ENCODE data around the gene FAM227B.

DNA sequence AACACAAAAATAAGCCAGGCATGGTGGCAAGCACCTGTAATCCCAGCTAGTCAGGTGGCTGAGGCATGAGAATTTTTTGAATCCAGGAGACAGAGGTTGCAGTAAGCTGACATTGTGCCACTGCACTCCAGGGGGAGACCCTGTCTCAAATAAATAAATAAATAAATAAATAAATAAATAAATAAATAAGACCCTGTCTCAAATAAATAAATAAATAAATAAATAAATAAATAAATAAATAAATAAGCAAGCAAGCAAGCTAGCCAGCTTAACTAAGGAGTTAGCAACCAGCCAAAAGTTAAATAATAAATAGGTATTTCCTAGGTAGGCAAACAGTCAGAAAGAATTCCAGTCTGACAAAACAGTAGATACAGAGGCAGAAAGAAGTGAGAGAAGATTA lies 326.7 kb downstream of the FAM227B start:
- TF ChIP-seq, protein P1, sequence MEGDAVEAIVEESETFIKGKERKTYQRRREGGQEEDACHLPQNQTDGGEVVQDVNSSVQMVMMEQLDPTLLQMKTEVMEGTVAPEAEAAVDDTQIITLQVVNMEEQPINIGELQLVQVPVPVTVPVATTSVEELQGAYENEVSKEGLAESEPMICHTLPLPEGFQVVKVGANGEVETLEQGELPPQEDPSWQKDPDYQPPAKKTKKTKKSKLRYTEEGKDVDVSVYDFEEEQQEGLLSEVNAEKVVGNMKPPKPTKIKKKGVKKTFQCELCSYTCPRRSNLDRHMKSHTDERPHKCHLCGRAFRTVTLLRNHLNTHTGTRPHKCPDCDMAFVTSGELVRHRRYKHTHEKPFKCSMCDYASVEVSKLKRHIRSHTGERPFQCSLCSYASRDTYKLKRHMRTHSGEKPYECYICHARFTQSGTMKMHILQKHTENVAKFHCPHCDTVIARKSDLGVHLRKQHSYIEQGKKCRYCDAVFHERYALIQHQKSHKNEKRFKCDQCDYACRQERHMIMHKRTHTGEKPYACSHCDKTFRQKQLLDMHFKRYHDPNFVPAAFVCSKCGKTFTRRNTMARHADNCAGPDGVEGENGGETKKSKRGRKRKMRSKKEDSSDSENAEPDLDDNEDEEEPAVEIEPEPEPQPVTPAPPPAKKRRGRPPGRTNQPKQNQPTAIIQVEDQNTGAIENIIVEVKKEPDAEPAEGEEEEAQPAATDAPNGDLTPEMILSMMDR (IDR thresholded peaks at IDR 0.05 in 8 of 11, conservative IDR thresholded peaks at IDR 0.05 in 3 of 11): no peak
- no peak for TF ChIP-seq POLR2A (IDR thresholded peaks at IDR 0.05)
- TF ChIP-seq POLR2AphosphoS5 (IDR thresholded peaks at IDR 0.05): no peak

Measured in spleen (tissue), 7 donors.